Right atrium auricular region (tissue), 2 donors: ENCODE measurements around the gene NPW. TPM values are rescaled to one million over a fixed set of nuclear protein-coding genes. Genes with fewer than 3 reads are reported as not detected.

Experiments used
- DNase-seq: peaks from one replicate; pipeline ENCODE4 v3.0.0-alpha.2; 2019; ENCODE audit warnings: low spot score
- H3K27ac ChIP-seq, 2 donors: fragments of 200-600 bp; sonication (generic); 1 replicate in 1 of 2; 2 replicates in 1 of 2; pipeline ENCODE4 v1.5.1; 2016 to 2019
- H3K27me3 ChIP-seq, 2 donors: fragments of 200-600 bp; sonication (generic); one replicate each; pipeline versions ENCODE4 v1.5.1 to v1.6.0; 2017 to 2019
- H3K36me3 ChIP-seq: fragments of 200-600 bp; sonication (generic); one replicate; pipeline ENCODE4 v1.5.1; 2016
- H3K4me1 ChIP-seq, 2 donors: fragments of 200-600 bp; sonication (generic); one replicate each; pipeline versions ENCODE4 v1.5.1 to v1.6.0; 2017 to 2019
- H3K4me3 ChIP-seq, 2 donors: fragments of 200-600 bp; sonication (generic); 1 replicate in 1 of 2; 2 replicates in 1 of 2; pipeline ENCODE4 v1.5.1; 2017 to 2019; ENCODE audit warnings: mild to moderate bottlenecking in 1 of 2, moderate library complexity in 1 of 2
- H3K9me3 ChIP-seq, 2 donors: fragments of 200-600 bp; sonication (generic); one replicate each; pipeline ENCODE4 v1.5.1; 2019
- CTCF ChIP-seq, 2 donors: fragments of 200-600 bp; sonication (generic); IDR thresholded peaks; one replicate each; pipeline ENCODE4 v1.5.1; 2019; ENCODE audit warnings: antibody characterized with exemption in 2 of 2
- total RNA-seq, 2 donors: library from RNA; depleted of rRNA; stranded (reverse); fragments of >200 nt; gene quantifications; one replicate each; pipeline ENCODE4 v1.1.0, GENCODE V29; 2016

Gene NPW
- total RNA-seq, 2 donors from 2014 or later = not detected

- Histone ChIP-seq H3K27ac (peak overlapping the region in 1 of 2 donors; percentile 24), H3K9me3 (no peaks in the 10 kb centered on the region), H3K4me1 (peaks cover 0 to 33% of the 10 kb centered on the region in 2 donors), H3K27me3 (peaks cover 16 to 26% of the 10 kb centered on the region in 2 donors), H3K36me3 (peaks cover 2% of the 10 kb centered on the region), H3K4me3 (peak overlapping the region; percentile 19 to 55)
- TF ChIP-seq CTCF (IDR thresholded peaks at IDR 0.05) = no peak
- DNase-seq = peak; percentile 90
These were observed 27.5 kb upstream of the NPW start for GRCh38 chr16:1991948-1992703.

- no peak for DNase-seq
These were observed 26.8 kb upstream of the NPW start for GRCh38 chr16:1992704-1993317.

GRCh38 chr16:1993731-1994131 is 25.9 kb upstream of the NPW start:
- peaks cover 0 to 33% of the 10 kb centered on the region in 2 donors for H3K4me1 ChIP-seq
- H3K9me3 ChIP-seq = no peaks in the 10 kb centered on the region
- no peak overlapping the region for H3K4me3 ChIP-seq
- DNase-seq = no peak
- no peak for TF ChIP-seq CTCF (IDR thresholded peaks at IDR 0.05)
- H3K36me3 ChIP-seq = peaks cover 13% of the 10 kb centered on the region
- no peak overlapping the region for H3K27ac ChIP-seq
- peaks cover 16 to 24% of the 10 kb centered on the region in 2 donors for H3K27me3 ChIP-seq

More at GRCh38 chr16:1992704-1993317, 26.8 kb upstream of the NPW start:
- H3K27me3 ChIP-seq = peaks cover 16 to 26% of the 10 kb centered on the region in 2 donors
- H3K4me1 ChIP-seq = peaks cover 0 to 33% of the 10 kb centered on the region in 2 donors
- H3K9me3 ChIP-seq = no peaks in the 10 kb centered on the region
- no peak overlapping the region for H3K27ac ChIP-seq
- peaks cover 4% of the 10 kb centered on the region for H3K36me3 ChIP-seq
- TF ChIP-seq CTCF (IDR thresholded peaks at IDR 0.05) = no peak
- H3K4me3 ChIP-seq = peak overlapping the region in 1 of 2 donors; percentile 55

GRCh38 chr16:1997494-1998359 is 21.9 kb upstream of the NPW start:
- no peak overlapping the region for H3K27ac ChIP-seq
- TF ChIP-seq CTCF (IDR thresholded peaks at IDR 0.05) = no peak
- no peaks in the 10 kb centered on the region for H3K27me3 ChIP-seq
- no peaks in the 10 kb centered on the region for H3K4me1 ChIP-seq
- peaks cover 51% of the 10 kb centered on the region for H3K36me3 ChIP-seq
- DNase-seq = no peak
- no peaks in the 10 kb centered on the region for H3K9me3 ChIP-seq
- H3K4me3 ChIP-seq = no peak overlapping the region

GRCh38 chr16:1998360-1998835 is 21.2 kb upstream of the NPW start:
- Histone ChIP-seq H3K27ac (no peak overlapping the region), H3K4me1 (peaks cover 0 to under 1% of the 10 kb centered on the region in 2 donors), H3K9me3 (no peaks in the 10 kb centered on the region), H3K36me3 (peaks cover 58% of the 10 kb centered on the region), H3K27me3 (no peaks in the 10 kb centered on the region), H3K4me3 (no peak overlapping the region)
- no peak for DNase-seq
- TF ChIP-seq CTCF (IDR thresholded peaks at IDR 0.05) = no peak
